SK-N-SH treated with all-trans-retinoic acid at 6 μM for 48 hours (cell line): ENCODE results near the gene SBF2.

ENCODE experiments used
- ATAC-seq: fragments of 200-7000 bp; cut with Tn5 transposase; 3 replicates; pipeline ENCODE4 v1.9.1; 2020; ENCODE audit warnings: mild to moderate bottlenecking, moderate library complexity
- ARNTL ChIP-seq: fragments of 450-650 bp; formaldehyde crosslinking; IDR thresholded peaks from 2 replicates; pipeline ENCODE4 v1.5.0; 2020; ENCODE audit warnings: low read depth, mild to moderate bottlenecking, moderate library complexity, borderline replicate concordance
- CSDC2 ChIP-seq: fragments of 250-450 bp; sonication (Bioruptor Pico); IDR thresholded peaks from 2 replicates; pipeline ENCODE4 v1.5.0; 2020; ENCODE audit warnings: mild to moderate bottlenecking, moderate library complexity
- GLIS3 ChIP-seq: fragments of 250-450 bp; sonication (Bioruptor Pico); IDR thresholded peaks from 2 replicates; pipeline ENCODE4 v1.5.0; 2020; ENCODE audit warnings: mild to moderate bottlenecking, moderate library complexity
- ISL1 ChIP-seq: fragments of 250-450 bp; sonication (Bioruptor Pico); IDR thresholded peaks from 2 replicates; pipeline ENCODE4 v2.1.2; 2022; ENCODE audit warnings: mild to moderate bottlenecking, moderate library complexity
- OSR1 ChIP-seq: fragments of 250-450 bp; sonication (Bioruptor Pico); IDR thresholded peaks from 2 replicates; pipeline ENCODE4 v1.8.0; 2022; ENCODE audit warnings: moderate library complexity, mild to moderate bottlenecking, inconsistent platforms
- RARB ChIP-seq: fragments of 250-450 bp; sonication (Bioruptor Pico); IDR thresholded peaks from 2 replicates; pipeline ENCODE4 v1.8.0; 2021; ENCODE audit warnings: mild to moderate bottlenecking, moderate library complexity
- SNAI2 ChIP-seq: fragments of 250-450 bp; sonication (Bioruptor Pico); IDR thresholded peaks from 2 replicates; pipeline ENCODE4 v1.5.0; 2020; ENCODE audit warnings: mild to moderate bottlenecking, moderate library complexity
- TCF4 ChIP-seq: fragments of 250-450 bp; sonication (Bioruptor Pico); IDR thresholded peaks from 2 replicates; pipeline ENCODE4 v1.8.0; 2021; ENCODE audit warnings: mild to moderate bottlenecking, moderate library complexity, borderline replicate concordance
- TOX ChIP-seq: fragments of 250-450 bp; sonication (Bioruptor Pico); IDR thresholded peaks from 2 replicates; pipeline ENCODE4 v1.8.0; 2021; ENCODE audit warnings: mild to moderate bottlenecking, moderate library complexity, borderline replicate concordance
- ZC3H10 ChIP-seq: fragments of 250-450 bp; sonication (Bioruptor Pico); IDR thresholded peaks from 2 replicates; pipeline ENCODE4 v1.5.1; 2021; ENCODE audit warnings: mild to moderate bottlenecking, moderate library complexity
- ZFP30 ChIP-seq: fragments of 450-650 bp; formaldehyde crosslinking; IDR thresholded peaks from 2 replicates; pipeline ENCODE4 v1.5.0; 2022; ENCODE audit warnings: mild to moderate bottlenecking, moderate library complexity
- ZNF70 ChIP-seq: fragments of 450-650 bp; formaldehyde crosslinking; IDR thresholded peaks from 2 replicates; pipeline ENCODE4 v1.5.0; 2020; ENCODE audit warnings: mild to moderate bottlenecking, moderate library complexity
- ZNF8 ChIP-seq: fragments of 450-650 bp; formaldehyde crosslinking; IDR thresholded peaks from 2 replicates; pipeline ENCODE4 v1.5.0; 2020; ENCODE audit warnings: mild to moderate bottlenecking, moderate library complexity
- TF ChIP-seq, protein P1 (sequence below): fragments of 250-450 bp; sonication (Bioruptor Pico); IDR thresholded peaks from 2 replicates; pipeline ENCODE4 v1.8.0; 2021; ENCODE audit warnings: low read depth, mild to moderate bottlenecking, moderate library complexity, borderline replicate concordance
- TF ChIP-seq, protein P2 (sequence below): fragments of 250-450 bp; sonication (Bioruptor Pico); IDR thresholded peaks from 2 replicates; pipeline ENCODE4 v1.5.1; 2021; ENCODE audit warnings: mild to moderate bottlenecking, moderate library complexity
- TF ChIP-seq, protein P3 (sequence below): fragments of 250-450 bp; sonication (Bioruptor Pico); IDR thresholded peaks from 2 replicates; pipeline ENCODE4 v1.5.0; 2020; ENCODE audit warnings: mild to moderate bottlenecking, moderate library complexity
- TF ChIP-seq, protein P4 (sequence below): fragments of 250-450 bp; sonication (Bioruptor Pico); IDR thresholded peaks from 2 replicates; pipeline ENCODE4 v1.8.0; 2020; ENCODE audit warnings: mild to moderate bottlenecking, moderate library complexity, borderline replicate concordance

SBF2 gene

DNA sequence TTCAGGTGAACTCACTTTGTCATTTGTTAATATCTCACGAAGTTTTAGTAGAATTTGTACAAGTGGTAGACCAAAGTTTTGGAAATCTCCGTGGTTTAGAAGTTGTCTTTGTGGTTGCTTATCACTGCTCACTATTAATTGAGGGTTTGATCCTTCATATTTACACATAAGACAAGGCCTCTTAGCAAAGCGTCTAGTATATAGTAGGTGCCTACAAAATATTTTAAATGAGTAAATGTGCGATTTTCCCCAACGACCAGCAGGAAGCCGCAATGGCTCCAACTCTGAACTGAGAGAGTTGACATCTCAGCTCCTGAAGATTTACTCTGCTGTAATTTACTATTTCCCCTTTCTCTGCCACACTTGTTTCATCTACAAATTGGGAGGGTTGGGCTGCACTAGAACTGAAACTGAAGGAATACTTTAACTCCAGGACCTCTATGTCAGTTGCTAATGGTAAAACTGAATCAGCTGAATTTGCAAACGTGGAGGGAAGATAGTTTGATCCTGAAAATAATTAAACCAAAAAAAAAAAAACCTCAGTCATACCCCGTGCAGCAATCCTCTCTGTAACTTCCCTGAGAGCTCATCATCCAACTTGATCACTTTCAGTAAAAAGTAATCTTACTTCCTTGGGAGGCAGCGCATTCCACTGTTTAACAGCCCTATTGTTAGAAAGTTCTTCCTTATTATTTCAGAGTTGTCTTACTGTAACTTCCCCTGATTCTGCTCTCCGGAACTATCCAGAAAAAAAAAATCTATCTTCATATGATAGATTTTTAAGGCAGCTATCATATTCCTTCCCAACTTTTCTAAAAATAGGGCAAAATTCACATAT, 1.3 kb upstream of the SBF2 start:
- ATAC-seq = no peak
- TF ChIP-seq SNAI2 (CRISPR knock-in tag) (no peak), OSR1 (no peak), GLIS3 (CRISPR knock-in tag) (no peak), TOX (CRISPR knock-in tag) (no peak), ZC3H10 (CRISPR knock-in tag) (no peak), TCF4 (CRISPR knock-in tag) (no peak), ZNF8 (CRISPR knock-in tag) (no peak), ARNTL (CRISPR knock-in tag) (no peak), ISL1 (CRISPR knock-in tag) (no peak), RARB (CRISPR knock-in tag) (no peak)
- TF ChIP-seq, protein P1, sequence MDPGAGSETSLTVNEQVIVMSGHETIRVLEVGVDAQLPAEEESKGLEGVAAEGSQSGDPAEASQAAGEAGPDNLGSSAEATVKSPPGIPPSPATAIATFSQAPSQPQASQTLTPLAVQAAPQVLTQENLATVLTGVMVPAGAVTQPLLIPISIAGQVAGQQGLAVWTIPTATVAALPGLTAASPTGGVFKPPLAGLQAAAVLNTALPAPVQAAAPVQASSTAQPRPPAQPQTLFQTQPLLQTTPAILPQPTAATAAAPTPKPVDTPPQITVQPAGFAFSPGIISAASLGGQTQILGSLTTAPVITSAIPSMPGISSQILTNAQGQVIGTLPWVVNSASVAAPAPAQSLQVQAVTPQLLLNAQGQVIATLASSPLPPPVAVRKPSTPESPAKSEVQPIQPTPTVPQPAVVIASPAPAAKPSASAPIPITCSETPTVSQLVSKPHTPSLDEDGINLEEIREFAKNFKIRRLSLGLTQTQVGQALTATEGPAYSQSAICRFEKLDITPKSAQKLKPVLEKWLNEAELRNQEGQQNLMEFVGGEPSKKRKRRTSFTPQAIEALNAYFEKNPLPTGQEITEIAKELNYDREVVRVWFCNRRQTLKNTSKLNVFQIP (CRISPR knock-in tag) = no peak
- TF ChIP-seq, protein P2, sequence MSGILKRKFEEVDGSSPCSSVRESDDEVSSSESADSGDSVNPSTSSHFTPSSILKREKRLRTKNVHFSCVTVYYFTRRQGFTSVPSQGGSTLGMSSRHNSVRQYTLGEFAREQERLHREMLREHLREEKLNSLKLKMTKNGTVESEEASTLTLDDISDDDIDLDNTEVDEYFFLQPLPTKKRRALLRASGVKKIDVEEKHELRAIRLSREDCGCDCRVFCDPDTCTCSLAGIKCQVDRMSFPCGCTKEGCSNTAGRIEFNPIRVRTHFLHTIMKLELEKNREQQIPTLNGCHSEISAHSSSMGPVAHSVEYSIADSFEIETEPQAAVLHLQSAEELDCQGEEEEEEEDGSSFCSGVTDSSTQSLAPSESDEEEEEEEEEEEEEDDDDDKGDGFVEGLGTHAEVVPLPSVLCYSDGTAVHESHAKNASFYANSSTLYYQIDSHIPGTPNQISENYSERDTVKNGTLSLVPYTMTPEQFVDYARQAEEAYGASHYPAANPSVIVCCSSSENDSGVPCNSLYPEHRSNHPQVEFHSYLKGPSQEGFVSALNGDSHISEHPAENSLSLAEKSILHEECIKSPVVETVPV (CRISPR knock-in tag) = no peak

DNA sequence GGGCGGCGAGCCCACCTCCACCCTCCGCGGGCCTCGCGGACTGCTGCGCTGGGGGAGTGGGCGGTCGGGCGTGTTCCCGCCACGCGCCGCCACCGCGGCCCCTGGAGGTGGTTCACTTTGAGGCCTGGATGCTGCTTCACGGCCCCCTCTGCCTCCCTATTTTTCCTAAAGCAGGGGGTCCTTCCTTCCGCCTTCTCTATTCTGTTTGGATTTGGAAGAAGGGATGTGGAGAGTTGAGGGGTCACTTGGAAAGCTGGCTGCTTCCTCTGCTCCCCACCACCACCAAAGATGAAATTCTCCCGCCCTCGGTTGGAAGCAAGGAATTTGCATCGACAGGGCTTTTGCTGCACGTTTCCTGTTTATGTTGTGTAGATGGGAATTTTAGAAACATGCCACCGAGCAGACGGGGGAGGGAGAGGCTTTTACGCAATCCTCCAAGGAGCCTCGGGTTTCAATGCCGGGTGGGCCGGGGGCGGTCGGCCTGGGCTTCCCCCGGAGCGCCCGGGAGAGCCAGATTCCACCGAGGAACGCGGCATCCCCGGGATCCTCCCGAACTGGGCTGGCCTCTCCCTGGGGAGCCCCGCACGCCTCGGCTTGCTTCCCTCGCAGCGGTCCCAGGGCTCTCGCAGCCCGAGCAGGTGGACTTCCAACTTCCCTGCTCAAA, 403 bp upstream of the SBF2 start:
- peak; percentile 37 for ATAC-seq
- TF ChIP-seq GLIS3 (CRISPR knock-in tag) = no peak
- TF ChIP-seq ZFP30 = no peak
- no peak for TF ChIP-seq RARB (CRISPR knock-in tag)
- no peak for TF ChIP-seq SNAI2 (CRISPR knock-in tag)
- TF ChIP-seq ZNF70 = no peak
- no peak for TF ChIP-seq ISL1 (CRISPR knock-in tag)
- no peak for TF ChIP-seq OSR1
- TF ChIP-seq TCF4 (CRISPR knock-in tag) = no peak
- TF ChIP-seq, protein P1 (CRISPR knock-in tag) = no peak
- no peak for TF ChIP-seq ARNTL (CRISPR knock-in tag)
- TF ChIP-seq, protein P3, sequence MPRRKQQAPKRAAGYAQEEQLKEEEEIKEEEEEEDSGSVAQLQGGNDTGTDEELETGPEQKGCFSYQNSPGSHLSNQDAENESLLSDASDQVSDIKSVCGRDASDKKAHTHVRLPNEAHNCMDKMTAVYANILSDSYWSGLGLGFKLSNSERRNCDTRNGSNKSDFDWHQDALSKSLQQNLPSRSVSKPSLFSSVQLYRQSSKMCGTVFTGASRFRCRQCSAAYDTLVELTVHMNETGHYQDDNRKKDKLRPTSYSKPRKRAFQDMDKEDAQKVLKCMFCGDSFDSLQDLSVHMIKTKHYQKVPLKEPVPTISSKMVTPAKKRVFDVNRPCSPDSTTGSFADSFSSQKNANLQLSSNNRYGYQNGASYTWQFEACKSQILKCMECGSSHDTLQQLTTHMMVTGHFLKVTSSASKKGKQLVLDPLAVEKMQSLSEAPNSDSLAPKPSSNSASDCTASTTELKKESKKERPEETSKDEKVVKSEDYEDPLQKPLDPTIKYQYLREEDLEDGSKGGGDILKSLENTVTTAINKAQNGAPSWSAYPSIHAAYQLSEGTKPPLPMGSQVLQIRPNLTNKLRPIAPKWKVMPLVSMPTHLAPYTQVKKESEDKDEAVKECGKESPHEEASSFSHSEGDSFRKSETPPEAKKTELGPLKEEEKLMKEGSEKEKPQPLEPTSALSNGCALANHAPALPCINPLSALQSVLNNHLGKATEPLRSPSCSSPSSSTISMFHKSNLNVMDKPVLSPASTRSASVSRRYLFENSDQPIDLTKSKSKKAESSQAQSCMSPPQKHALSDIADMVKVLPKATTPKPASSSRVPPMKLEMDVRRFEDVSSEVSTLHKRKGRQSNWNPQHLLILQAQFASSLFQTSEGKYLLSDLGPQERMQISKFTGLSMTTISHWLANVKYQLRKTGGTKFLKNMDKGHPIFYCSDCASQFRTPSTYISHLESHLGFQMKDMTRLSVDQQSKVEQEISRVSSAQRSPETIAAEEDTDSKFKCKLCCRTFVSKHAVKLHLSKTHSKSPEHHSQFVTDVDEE = no peak

DNA sequence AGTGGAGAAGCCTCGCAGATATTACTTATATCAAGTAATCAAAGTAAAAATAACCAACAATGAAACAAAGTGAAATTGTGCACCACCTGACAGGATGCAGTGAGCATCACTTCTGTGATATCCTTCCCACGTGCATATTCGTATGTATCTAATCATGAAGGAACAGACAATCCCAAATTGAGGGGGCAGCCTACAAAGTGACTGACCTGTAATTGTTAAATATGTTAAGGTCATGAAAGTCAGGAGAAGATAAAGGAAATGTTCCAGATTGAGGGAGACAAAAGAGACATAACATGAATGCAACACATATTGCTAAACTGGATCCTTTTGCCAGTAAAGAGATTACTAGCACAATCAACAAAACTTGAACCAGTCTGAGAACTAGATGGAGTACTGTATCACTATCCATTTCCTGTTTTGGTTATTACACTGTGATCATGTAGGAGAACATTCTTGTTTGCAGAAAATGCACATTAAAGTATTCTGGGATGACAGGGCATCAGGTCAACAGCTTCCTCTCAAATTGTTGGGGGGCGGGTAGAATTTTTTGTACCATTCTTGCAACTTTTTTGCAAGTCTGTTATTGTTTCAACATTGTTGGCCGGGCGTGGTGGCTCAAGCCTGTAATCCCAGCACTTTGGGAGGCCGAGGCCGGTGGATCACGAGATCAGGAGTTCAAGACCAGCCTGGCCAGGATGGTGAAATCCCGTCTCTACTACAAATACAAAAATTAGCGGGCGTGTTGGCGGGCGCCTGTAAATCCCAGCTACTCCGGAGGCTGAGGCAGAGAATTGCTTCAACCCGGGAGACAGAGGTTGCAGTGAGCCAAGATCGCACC, 2.0 kb downstream of the SBF2 start:
- ATAC-seq = no peak
- no peak for TF ChIP-seq TCF4 (CRISPR knock-in tag)

DNA sequence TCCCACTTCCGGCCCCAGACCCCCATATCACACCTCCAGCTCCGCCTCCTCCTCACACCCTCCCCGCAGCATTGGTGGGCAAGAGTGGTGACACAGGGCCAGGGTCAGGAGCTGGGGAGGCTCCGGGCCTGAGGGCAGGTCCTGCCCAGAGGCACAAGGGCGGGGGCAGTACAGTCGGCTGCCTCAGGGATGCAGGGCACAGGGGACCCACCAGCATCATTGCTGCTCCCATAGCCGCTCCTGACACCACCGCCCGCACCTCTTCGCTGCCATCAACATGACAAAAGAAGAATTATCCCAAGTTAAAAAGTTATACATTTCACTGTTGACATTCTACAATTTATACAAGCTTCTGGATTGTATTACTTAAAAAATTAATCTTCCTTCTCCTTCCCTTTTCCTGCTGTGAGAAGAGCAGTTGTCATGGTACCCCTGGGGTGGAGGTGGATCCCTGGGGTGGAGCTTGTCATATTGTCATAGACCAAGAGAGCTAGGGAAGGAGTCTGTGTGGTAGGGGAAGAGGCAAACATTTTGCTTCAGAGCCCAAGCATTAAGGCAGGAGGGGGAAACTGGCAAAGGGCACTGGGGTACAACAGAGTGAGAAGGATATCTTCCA, 4.1 kb downstream of the SBF2 start:
- no peak for ATAC-seq
- TF ChIP-seq TOX (CRISPR knock-in tag) (no peak), OSR1 (no peak), ZNF70 (no peak), ZFP30 (no peak), RARB (CRISPR knock-in tag) (no peak), ARNTL (CRISPR knock-in tag) (no peak), ISL1 (CRISPR knock-in tag) (no peak), TCF4 (CRISPR knock-in tag) (no peak), CSDC2 (CRISPR knock-in tag) (no peak)
- TF ChIP-seq, protein P4, sequence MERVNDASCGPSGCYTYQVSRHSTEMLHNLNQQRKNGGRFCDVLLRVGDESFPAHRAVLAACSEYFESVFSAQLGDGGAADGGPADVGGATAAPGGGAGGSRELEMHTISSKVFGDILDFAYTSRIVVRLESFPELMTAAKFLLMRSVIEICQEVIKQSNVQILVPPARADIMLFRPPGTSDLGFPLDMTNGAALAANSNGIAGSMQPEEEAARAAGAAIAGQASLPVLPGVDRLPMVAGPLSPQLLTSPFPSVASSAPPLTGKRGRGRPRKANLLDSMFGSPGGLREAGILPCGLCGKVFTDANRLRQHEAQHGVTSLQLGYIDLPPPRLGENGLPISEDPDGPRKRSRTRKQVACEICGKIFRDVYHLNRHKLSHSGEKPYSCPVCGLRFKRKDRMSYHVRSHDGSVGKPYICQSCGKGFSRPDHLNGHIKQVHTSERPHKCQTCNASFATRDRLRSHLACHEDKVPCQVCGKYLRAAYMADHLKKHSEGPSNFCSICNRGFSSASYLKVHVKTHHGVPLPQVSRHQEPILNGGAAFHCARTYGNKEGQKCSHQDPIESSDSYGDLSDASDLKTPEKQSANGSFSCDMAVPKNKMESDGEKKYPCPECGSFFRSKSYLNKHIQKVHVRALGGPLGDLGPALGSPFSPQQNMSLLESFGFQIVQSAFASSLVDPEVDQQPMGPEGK (CRISPR knock-in tag) = no peak
- TF ChIP-seq, protein P3 = no peak
